GM12892 (cell line): ENCODE results near the gene AIF1.

ENCODE experiments used
- POLR2A ChIP-seq: IDR thresholded peaks from 2 replicates; pipeline ENCODE4 v1.6.1; 2011; ENCODE audit warnings: low read depth, low read length, control low read depth
- POLR2AphosphoS5 ChIP-seq: IDR thresholded peaks from 2 replicates; pipeline ENCODE4 v1.6.1; 2011; ENCODE audit warnings: low read depth, low read length, control low read depth
- TAF1 ChIP-seq: IDR thresholded peaks from 2 replicates; pipeline ENCODE4 v1.6.1; 2011; ENCODE audit warnings: low read depth, mild to moderate bottlenecking, control low read depth, low read length, borderline replicate concordance

- TF ChIP-seq POLR2AphosphoS5, result peak; percentile 41; the same call in 1 of the 2 replicates
- no peak; the same call in 1 of the 2 replicates for TF ChIP-seq POLR2A
- TF ChIP-seq TAF1, result no peak
Observed at GRCh38 chr6:31568537-31568961, 46.5 kb upstream of the AIF1 start.
